HepG2 (cell line): ENCODE measurements around the gene DCAF15. TPM values are rescaled to one million over a fixed set of nuclear protein-coding genes. Genes with fewer than 3 reads are reported as not detected.

Experiments
- ATAC-seq: fragments of 200-7000 bp; cut with Tn5 transposase; 3 replicates; pipeline ENCODE4 v1.9.1; 2020; ENCODE audit warnings: mild to moderate bottlenecking, moderate library complexity
- BruUV-seq: library from RNA; stranded (reverse); fragments of 400-500 nt; replicated peaks from 2 replicates; lab custom pipeline; 2021; lab: Mats Ljungman, UMichigan
- CTCF ChIA-PET: fragments of 300-600 bp; formaldehyde crosslinking; extraction: SDS; loops from one replicate; lab custom pipeline; 2021; ENCODE audit warnings: low total read pairs, inconsistent platforms, low intra/inter-chr PET ratio; lab: Yijun Ruan, JAX
- POLR2A ChIA-PET: fragments of 350-600 bp; sonication (Branson Sonifier 250); formaldehyde crosslinking; loops from one replicate; lab custom pipeline; 2020; ENCODE audit warnings: antibody characterized with exemption, inconsistent platforms; lab: Yijun Ruan, JAX
- DNase-seq: peaks from one replicate; pipeline ENCODE4 v3.0.0-alpha.2; 2015; ENCODE audit warnings: low spot score
- FAIRE-seq: peaks from 3 replicates; lab custom pipeline; 2011; peaks lifted over from hg19 to GRCh38; lab: Jason Lieb, UNC
- H2AFZ ChIP-seq: one replicate; pipeline ENCODE4 v1.6.1; 2011; ENCODE audit warnings: low read length, inconsistent platforms
- H3K27ac ChIP-seq: fragments of 300-600 bp; 3 replicates; pipeline ENCODE4 v1.8.0; 2011; ENCODE audit warnings: mixed run types, mild to moderate bottlenecking, mixed read lengths, low read length, inconsistent platforms; ENCODE audit not compliant: insufficient read depth; ENCODE audit errors: extremely low read length
- H3K27me3 ChIP-seq, 2 experiments: fragments of 200-600 bp in 1 of 2; 2 replicates in 1 of 2; 3 replicates in 1 of 2; pipeline versions ENCODE4 v1.6.0 to v1.8.0; 2011; ENCODE audit warnings: low read length in 2 of 2, mild to moderate bottlenecking in 2 of 2, moderate library complexity in 2 of 2, inconsistent platforms in 1 of 2; ENCODE audit not compliant: insufficient read depth in 2 of 2, control insufficient read depth in 1 of 2
- H3K36me3 ChIP-seq, 2 experiments: fragments of 200-600 bp in 1 of 2; replicated peaks in 1 of 2; 2 replicates in 1 of 2; 3 replicates in 1 of 2; pipeline versions ENCODE4 v1.5.1 to v1.8.0; 2011; ENCODE audit warnings: low read length in 2 of 2, inconsistent platforms in 1 of 2; ENCODE audit not compliant: insufficient read depth in 2 of 2, control insufficient read depth in 1 of 2
- H3K4me1 ChIP-seq: 2 replicates; pipeline ENCODE4 v1.5.1; 2012; ENCODE audit warnings: low read length, inconsistent platforms; ENCODE audit not compliant: insufficient read depth
- H3K4me2 ChIP-seq: 2 replicates; pipeline ENCODE4 v1.6.0; 2011; ENCODE audit warnings: low read depth, low read length, inconsistent platforms
- H3K4me3 ChIP-seq, 3 experiments: fragments of 200-600 bp in 1 of 3; sonication (generic), shearing (Covaris generic) in 1 of 3; replicated peaks in 1 of 3; 2 replicates each; pipeline ENCODE4 v1.5.1; 2011 to 2016; ENCODE audit warnings: low read length in 3 of 3, inconsistent platforms in 2 of 3, low read depth in 2 of 3, mild to moderate bottlenecking in 2 of 3, control low read depth in 1 of 3, mixed read lengths in 1 of 3; ENCODE audit not compliant: insufficient read depth in 1 of 3
- H3K79me2 ChIP-seq: one replicate; pipeline ENCODE4 v1.6.1; 2011; ENCODE audit warnings: low read length, inconsistent platforms; ENCODE audit not compliant: insufficient read depth
- H3K9ac ChIP-seq: 2 replicates; pipeline ENCODE4 v1.6.0; 2011; ENCODE audit warnings: mild to moderate bottlenecking, low read depth, low read length, inconsistent platforms; ENCODE audit not compliant: insufficient read depth
- H3K9me3 ChIP-seq: 2 replicates; pipeline ENCODE4 v1.5.1; 2012; ENCODE audit warnings: mild to moderate bottlenecking, low read length
- H4K20me1 ChIP-seq: 2 replicates; pipeline ENCODE4 v1.6.0; 2011; ENCODE audit warnings: inconsistent platforms, mild to moderate bottlenecking, low read length, moderate library complexity; ENCODE audit not compliant: insufficient read depth
- CREB1 ChIP-seq, 2 experiments: fragments of 450-650 bp in 1 of 2; IDR thresholded peaks; 2 replicates each; pipeline ENCODE4 v1.6.1; 2016 to 2017; ENCODE audit warnings: control low read depth in 1 of 2, mild to moderate bottlenecking in 1 of 2, missing compliant biosample characterization in 1 of 2, missing genetic modification characterization in 1 of 2
- FOXK1 ChIP-seq: sonication (generic); formaldehyde crosslinking; IDR thresholded peaks from 2 replicates; pipeline ENCODE4 v1.4.0; 2020; ENCODE audit warnings: low read depth, missing genetic modification reagents, borderline replicate concordance
- HNF4G ChIP-seq, 2 experiments: sonication (generic) in 1 of 2; formaldehyde crosslinking in 1 of 2; IDR thresholded peaks; 2 replicates each; pipeline versions ENCODE4 v1.4.0 to v1.6.1; 2011 to 2020; ENCODE audit warnings: borderline replicate concordance in 2 of 2, low read depth in 2 of 2, mild to moderate bottlenecking in 2 of 2, low read length in 1 of 2, missing genetic modification reagents in 1 of 2, moderate library complexity in 1 of 2
- RBM22 ChIP-seq: fragments of 200-400 bp; formaldehyde crosslinking; optimal IDR thresholded peaks from 2 replicates; pipeline ENCODE3; 2017; ENCODE audit warnings: mild to moderate bottlenecking, low read length, moderate library complexity
- SALL1 ChIP-seq: sonication (generic); formaldehyde crosslinking; IDR thresholded peaks from 2 replicates; pipeline ENCODE4 v1.8.0; 2022; ENCODE audit warnings: mild to moderate bottlenecking, missing genetic modification reagents
- SIN3A ChIP-seq: IDR thresholded peaks from 2 replicates; pipeline ENCODE4 v1.6.1; 2011; ENCODE audit warnings: low read depth, mild to moderate bottlenecking, control low read depth, low read length, borderline replicate concordance
- SP1 ChIP-seq, 2 experiments: fragments of 450-650 bp in 1 of 2; sonication (generic) in 1 of 2; formaldehyde crosslinking in 1 of 2; IDR thresholded peaks; 2 replicates each; pipeline versions ENCODE4 v1.4.0 to v1.6.1; 2016 to 2020; ENCODE audit warnings: missing genetic modification reagents in 1 of 2
- SUZ12 ChIP-seq: fragments of 150-350 bp; IDR thresholded peaks from 2 replicates; pipeline ENCODE4 v1.6.1; 2014; ENCODE audit warnings: low read depth, low read length
- TERF1 ChIP-seq: sonication (generic); formaldehyde crosslinking; IDR thresholded peaks from 2 replicates; pipeline ENCODE4 v1.8.0; 2022; ENCODE audit warnings: mild to moderate bottlenecking, missing genetic modification reagents, moderate library complexity
- TFDP1 ChIP-seq: IDR thresholded peaks from 2 replicates; pipeline ENCODE4 v1.6.1; 2016; ENCODE audit warnings: missing compliant biosample characterization, missing genetic modification reagents, borderline replicate concordance
- TFDP2 ChIP-seq: sonication (generic); formaldehyde crosslinking; IDR thresholded peaks from 2 replicates; pipeline ENCODE4 v1.4.0; 2020; ENCODE audit warnings: missing genetic modification reagents
- ZNF567 ChIP-seq: sonication (generic); formaldehyde crosslinking; IDR thresholded peaks from 2 replicates; pipeline ENCODE4 v1.8.1; 2023; ENCODE audit warnings: mild to moderate bottlenecking, missing genetic modification reagents, borderline replicate concordance
- ZNF670 ChIP-seq: sonication (generic); formaldehyde crosslinking; IDR thresholded peaks from 2 replicates; pipeline ENCODE4 v1.8.0; 2022; ENCODE audit warnings: mild to moderate bottlenecking, missing genetic modification reagents, borderline replicate concordance
- WGBS: methylation state at CpG from one replicate; pipeline ENCODE4 v1.1.6; 2017; ENCODE audit warnings: low lambda C conversion rate; 5-methylcytosine and 5-hydroxymethylcytosine counted together
- in situ Hi-C: cut with HindIII; loops from 2 replicates; pipeline ENCODE4 v1.10.0; 2017; ENCODE audit warnings: low pct_unique_long_range_greater_than_20kb; ENCODE audit not compliant: extremely low pct_ligation_motif_present
- intact Hi-C: fragments of 100-400 bp; cut with micrococcal nuclease; formaldehyde crosslinking; loops from one replicate; pipeline ENCODE4 v1.10.0; 2022; ENCODE audit not compliant: unreplicated experiment
- polyA plus RNA-seq, 8 experiments: library from polyadenylated mRNA; depleted of rRNA in 3 of 8; stranded (reverse) in 7 of 8; unstranded in 1 of 8; fragments of >200 nt; fragmentation: Illumina TruSeq in 4 of 8; extraction: Trizol in 4 of 8; gene quantifications; 2 replicates each; pipeline versions ENCODE4 v1.2.1 to v1.2.3, GENCODE V29; 2011 to 2016; ENCODE audit warnings: low read depth in 4 of 8, missing spikeins in 1 of 8, mixed read lengths in 1 of 8; ENCODE audit not compliant: insufficient read depth in 1 of 8
- total RNA-seq, 5 experiments: library from RNA; depleted of rRNA; stranded (reverse); fragments of >200 nt; fragmentation: Illumina TruSeq; extraction: Trizol; gene quantifications; 2 replicates each; pipeline ENCODE4 v1.2.3, GENCODE V29; 2016; ENCODE audit warnings: low read depth in 1 of 5
- TF ChIP-seq, protein P1 (sequence below): sonication (generic); formaldehyde crosslinking; IDR thresholded peaks from 2 replicates; pipeline ENCODE4 v1.5.0; 2020; ENCODE audit warnings: missing genetic modification reagents
- TF ChIP-seq, protein P2 (sequence below): sonication (generic); IDR thresholded peaks from 2 replicates; pipeline ENCODE4 v1.6.1; 2016; ENCODE audit warnings: low read depth, borderline replicate concordance

DCAF15 gene
- total and polyA plus RNA-seq, 2 of the 13 experiments (the other 11 are each of a cell fraction or from before 2014, with no cell fraction given), result 13.6 to 14.0 TPM

DNA sequence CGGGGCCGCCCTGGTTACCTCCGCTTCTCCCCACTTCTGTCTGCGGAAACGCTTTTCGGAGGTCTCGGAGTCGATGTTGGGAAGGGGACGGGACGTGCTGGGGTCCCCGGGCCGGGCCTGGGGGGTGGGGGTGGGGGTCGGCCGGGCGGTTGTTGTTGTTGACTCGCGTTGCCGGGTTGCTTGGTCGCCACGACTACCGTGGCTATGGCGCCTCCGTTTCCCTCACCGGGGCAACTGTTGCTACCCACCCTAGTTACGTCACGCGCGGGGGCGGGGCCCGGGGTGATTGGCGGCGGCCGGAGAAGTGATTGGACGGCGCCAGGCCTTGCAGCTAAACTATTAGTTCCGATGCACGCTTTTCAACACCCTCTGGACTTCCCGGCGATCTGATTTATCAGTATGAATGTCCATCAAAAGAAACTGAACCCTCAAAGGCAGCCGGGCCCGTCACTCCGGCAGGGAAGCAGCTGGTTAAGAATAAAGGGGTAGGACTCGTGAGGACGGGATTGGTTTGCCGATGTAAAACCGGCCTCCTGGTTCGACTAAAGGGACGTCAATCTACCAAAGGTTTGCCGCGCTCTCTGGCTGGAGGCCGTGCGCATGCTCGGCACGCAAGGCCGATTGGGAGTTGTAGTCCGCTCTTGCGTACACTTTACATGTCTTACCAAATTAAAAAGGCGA is 53.9 kb downstream of the DCAF15 start, which contains the start of gene RFX1:
RFX1 (minus strand) TSS at position 236 of the 681 bp plus-strand sequence. CDS start 12,477 bp downstream, outside the sequence.
- peak within 1 kb of the TSS; percentile 82 for H2AFZ ChIP-seq
- peak within 1 kb of the TSS; percentile 97 for H3K9ac ChIP-seq
- H3K4me2 ChIP-seq, result peak within 1 kb of the TSS; percentile 99
- peak within 1 kb of the TSS; percentile 96 for H3K27ac ChIP-seq
- WGBS, result 0% methylated on average over 23 of the region's 58 CpGs
- ATAC-seq (peak; percentile 92), FAIRE-seq (peak; percentile 94), DNase-seq (peak; percentile 100)
- H3K4me3 ChIP-seq, result peak within 1 kb of the TSS; percentile 87 to 97 (median 91)
- no peaks in the 10 kb centered on the region; the same call in 1 of the 2 replicates for H4K20me1 ChIP-seq
- no peaks in the 10 kb centered on the region; a peak in 1 of 5 replicates for H3K27me3 ChIP-seq
- BruUV-seq, result no TSS peak
- H3K36me3 ChIP-seq, result no peaks in the 10 kb centered on the region; a peak in 1 of 5 replicates
- no peaks in the 10 kb centered on the region for H3K9me3 ChIP-seq
- intact Hi-C loops, result loop anchor here (1.0 to 5.0 kb wide), 2 partner anchors 54 to 66 kb away; partner anchors contain the start of genes DCAF15 and MISP3
- ChIA-PET POLR2A (interaction anchor here (0.8 to 1.8 kb wide), 12 partner anchors 9 to 160 kb away, joined by 3 to 15 read pairs (median 6); partner anchors contain the start of genes DCAF15, MISP3 and PRKACA), CTCF (no interaction called here)
- H3K79me2 ChIP-seq, result peaks cover 5% of the 10 kb centered on the region
- in situ Hi-C loops, result no loop called here
- peaks cover 19% of the 10 kb centered on the region for H3K4me1 ChIP-seq
- TF ChIP-seq, protein P1, sequence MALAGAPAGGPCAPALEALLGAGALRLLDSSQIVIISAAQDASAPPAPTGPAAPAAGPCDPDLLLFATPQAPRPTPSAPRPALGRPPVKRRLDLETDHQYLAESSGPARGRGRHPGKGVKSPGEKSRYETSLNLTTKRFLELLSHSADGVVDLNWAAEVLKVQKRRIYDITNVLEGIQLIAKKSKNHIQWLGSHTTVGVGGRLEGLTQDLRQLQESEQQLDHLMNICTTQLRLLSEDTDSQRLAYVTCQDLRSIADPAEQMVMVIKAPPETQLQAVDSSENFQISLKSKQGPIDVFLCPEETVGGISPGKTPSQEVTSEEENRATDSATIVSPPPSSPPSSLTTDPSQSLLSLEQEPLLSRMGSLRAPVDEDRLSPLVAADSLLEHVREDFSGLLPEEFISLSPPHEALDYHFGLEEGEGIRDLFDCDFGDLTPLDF (CRISPR knock-in tag), result peak; percentile 98
- TF ChIP-seq SUZ12, result peak; percentile 72
- TF ChIP-seq TERF1 (CRISPR knock-in tag), result no peak
- peak; percentile 43 for TF ChIP-seq FOXK1 (CRISPR knock-in tag)
- peak; percentile 100 for TF ChIP-seq RBM22
- 0 out of 2 replicates have a peak, but pooled peaks have one; percentile 83 for TF ChIP-seq ZNF670 (CRISPR knock-in tag)
- TF ChIP-seq SALL1 (CRISPR knock-in tag), result no peak
- no peak for TF ChIP-seq ZNF567
- TF ChIP-seq HNF4G (IDR thresholded peaks at IDR 0.05; ENCODE audit: borderline replicate concordance, low read depth, low read length), result peak; percentile 4; the same call in 1 of the 2 replicates
- no peak for TF ChIP-seq HNF4G (CRISPR knock-in tag; IDR thresholded peaks at IDR 0.05; ENCODE audit: borderline replicate concordance, low read depth)
- TF ChIP-seq TFDP2, result peak; percentile 98
- TF ChIP-seq SP1 (IDR thresholded peaks at IDR 0.05), result no peak
- TF ChIP-seq SP1 (CRISPR knock-in tag; IDR thresholded peaks at IDR 0.05), result peak; percentile 82; the same call in 1 of the 2 replicates
- TF ChIP-seq TFDP1 (CRISPR knock-in tag), result peak; percentile 95
- TF ChIP-seq CREB1 (IDR thresholded peaks at IDR 0.05), result peak; percentile 90
- TF ChIP-seq CREB1 (CRISPR knock-in tag; IDR thresholded peaks at IDR 0.05), result no peak
- TF ChIP-seq SIN3A, result peak; percentile 85; the same call in 1 of the 2 replicates
- TF ChIP-seq, protein P2, sequence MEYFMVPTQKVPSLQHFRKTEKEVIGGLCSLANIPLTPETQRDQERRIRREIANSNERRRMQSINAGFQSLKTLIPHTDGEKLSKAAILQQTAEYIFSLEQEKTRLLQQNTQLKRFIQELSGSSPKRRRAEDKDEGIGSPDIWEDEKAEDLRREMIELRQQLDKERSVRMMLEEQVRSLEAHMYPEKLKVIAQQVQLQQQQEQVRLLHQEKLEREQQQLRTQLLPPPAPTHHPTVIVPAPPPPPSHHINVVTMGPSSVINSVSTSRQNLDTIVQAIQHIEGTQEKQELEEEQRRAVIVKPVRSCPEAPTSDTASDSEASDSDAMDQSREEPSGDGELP, result peak; percentile 85
